ENCODE data around the gene ZNF791.
A peak's percentile ranks its signal among the peaks of the same experiment; 100 is the strongest.
"Not testable (repeated sequence)": the region's sequence is repeated elsewhere in the genome, so short reads cannot be mapped to it uniquely, and the experiment has no call there.

ZNF791 gene

GRCh38 chr19:12610540-12611360, at the start of gene ZNF791, which contains the start of gene ZNF490:
Gene ZNF791, plus strand, starts transcription at chr19:12610920. Its CDS starts 160 bp downstream, at chr19:12611080.
Gene ZNF490, minus strand, starts transcription at chr19:12610813. Its CDS starts 133 bp downstream, at chr19:12610680.
- DNase-seq: peak; percentile 71 to 99 (median 95)

- DNase-seq: peak in 57 of 58 donors; percentile 19 to 94 (median 79)
These were observed 46.6 kb upstream of the ZNF791 start for GRCh38 chr19:12564016-12564664.

- DNase-seq: not testable (repeated sequence)
These were observed 44.3 kb upstream of the ZNF791 start for GRCh38 chr19:12566380-12566779.

- no peak for DNase-seq
These were observed 42.8 kb upstream of the ZNF791 start for GRCh38 chr19:12567951-12568350.

GRCh38 chr19:12574036-12574435, 36.7 kb upstream of the ZNF791 start:
- no peak for DNase-seq

- DNase-seq: no peak
These were observed 32.1 kb upstream of the ZNF791 start for GRCh38 chr19:12578641-12579040.

GRCh38 chr19:12580180-12580694, 30.5 kb upstream of the ZNF791 start:
- no peak for DNase-seq

- DNase-seq: no peak
These were observed 29.6 kb upstream of the ZNF791 start for GRCh38 chr19:12581100-12581499.

- no peak for DNase-seq
These were observed 14.2 kb upstream of the ZNF791 start for GRCh38 chr19:12596485-12596884.

GRCh38 chr19:12596927-12597548, 13.7 kb upstream of the ZNF791 start:
- DNase-seq: peak in 24 of 58 donors; percentile 1 to 37 (median 8)

GRCh38 chr19:12597594-12597993, 13.1 kb upstream of the ZNF791 start:
- no peak for DNase-seq

- DNase-seq: peak in 1 of 58 donors; percentile 3
These were observed 7.0 kb upstream of the ZNF791 start for GRCh38 chr19:12603714-12604113.

GRCh38 chr19:12606796-12607195, 3.9 kb upstream of the ZNF791 start:
- no peak for DNase-seq

- peak in 2 of 58 donors; percentile 0 for DNase-seq
These were observed 3.1 kb upstream of the ZNF791 start for GRCh38 chr19:12607631-12608030.

- DNase-seq: peak in 52 of 58 donors; percentile 9 to 80 (median 44)
These were observed 610 bp downstream of the ZNF791 start for GRCh38 chr19:12611361-12611699.

GRCh38 chr19:12617646-12618045, 6.9 kb downstream of the ZNF791 start:
- no peak for DNase-seq

- DNase-seq: not testable (repeated sequence)
These were observed 10.7 kb downstream of the ZNF791 start for GRCh38 chr19:12621253-12622024.

- DNase-seq: no peak
These were observed 12.8 kb downstream of the ZNF791 start for GRCh38 chr19:12623361-12624031.

- no peak for DNase-seq
These were observed 16.2 kb downstream of the ZNF791 start for GRCh38 chr19:12626958-12627357.

All from anterior cingulate cortex (tissue), 58 donors.